ENCODE measurements around the gene CRBN.

Gene CRBN

DNA sequence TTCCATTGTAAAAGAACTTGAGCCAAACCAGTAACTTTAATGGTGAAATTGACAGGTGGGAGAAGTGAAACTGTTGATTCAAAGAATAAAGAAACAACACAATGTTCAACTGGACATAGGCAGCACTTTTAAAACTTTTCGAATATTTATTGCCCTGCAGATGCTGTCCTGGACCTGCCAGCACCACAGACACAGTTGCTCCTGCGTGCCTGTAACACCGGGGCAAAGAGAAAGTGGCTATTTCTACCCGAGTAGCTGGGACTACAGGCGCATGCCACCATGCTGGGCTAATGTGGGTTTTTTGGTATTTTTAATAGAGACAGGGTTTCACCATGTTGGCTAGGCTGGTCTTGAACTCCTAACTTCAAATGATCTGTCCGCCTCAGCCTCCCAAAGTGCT lies 76.7 kb downstream of the CRBN start:
- TF ChIP-seq, protein P1, sequence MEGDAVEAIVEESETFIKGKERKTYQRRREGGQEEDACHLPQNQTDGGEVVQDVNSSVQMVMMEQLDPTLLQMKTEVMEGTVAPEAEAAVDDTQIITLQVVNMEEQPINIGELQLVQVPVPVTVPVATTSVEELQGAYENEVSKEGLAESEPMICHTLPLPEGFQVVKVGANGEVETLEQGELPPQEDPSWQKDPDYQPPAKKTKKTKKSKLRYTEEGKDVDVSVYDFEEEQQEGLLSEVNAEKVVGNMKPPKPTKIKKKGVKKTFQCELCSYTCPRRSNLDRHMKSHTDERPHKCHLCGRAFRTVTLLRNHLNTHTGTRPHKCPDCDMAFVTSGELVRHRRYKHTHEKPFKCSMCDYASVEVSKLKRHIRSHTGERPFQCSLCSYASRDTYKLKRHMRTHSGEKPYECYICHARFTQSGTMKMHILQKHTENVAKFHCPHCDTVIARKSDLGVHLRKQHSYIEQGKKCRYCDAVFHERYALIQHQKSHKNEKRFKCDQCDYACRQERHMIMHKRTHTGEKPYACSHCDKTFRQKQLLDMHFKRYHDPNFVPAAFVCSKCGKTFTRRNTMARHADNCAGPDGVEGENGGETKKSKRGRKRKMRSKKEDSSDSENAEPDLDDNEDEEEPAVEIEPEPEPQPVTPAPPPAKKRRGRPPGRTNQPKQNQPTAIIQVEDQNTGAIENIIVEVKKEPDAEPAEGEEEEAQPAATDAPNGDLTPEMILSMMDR (IDR thresholded peaks at IDR 0.05; ENCODE audit: control insufficient read depth, insufficient read depth, low read depth, low read length, missing control alignments) = no peak
- DNase-seq (ENCODE audit: low read depth) = no peak

DNA sequence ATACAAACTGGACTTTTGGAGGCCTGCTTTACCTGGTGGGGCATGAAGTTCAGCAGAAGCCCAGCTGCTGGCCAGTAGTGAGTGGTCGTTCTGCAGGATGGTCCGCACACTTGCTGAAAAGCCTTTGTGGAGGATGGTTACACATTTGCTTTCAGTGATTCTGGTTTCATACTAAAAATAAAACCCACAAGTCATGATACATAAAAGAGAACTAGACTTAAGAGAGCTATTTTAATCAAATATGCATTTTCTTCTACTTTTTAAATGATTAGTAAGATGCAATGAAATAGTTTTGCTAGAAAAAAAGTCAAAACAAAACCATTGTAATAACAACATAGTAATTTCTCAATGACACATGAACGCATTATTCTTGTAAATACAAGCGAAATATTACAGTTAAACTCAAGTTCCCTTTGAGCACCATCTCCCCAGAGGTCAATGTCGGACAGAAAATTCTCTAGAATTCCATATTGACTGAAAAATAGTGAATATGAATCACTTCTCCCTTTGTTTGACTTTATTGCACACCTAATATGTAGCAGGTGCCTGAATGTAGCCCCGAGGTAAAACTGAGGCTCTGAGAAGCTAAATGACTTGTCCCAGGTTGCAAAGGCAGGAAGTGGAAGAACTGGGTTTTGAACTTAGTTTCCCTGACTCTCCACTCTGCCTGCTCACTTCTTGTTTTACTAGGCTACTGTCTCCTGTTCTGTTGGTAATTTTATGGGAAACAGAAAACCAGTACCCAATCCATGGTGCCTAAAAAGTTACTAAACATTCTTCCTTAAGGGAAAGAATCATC lies 77.6 kb downstream of the CRBN start:
- no peak for DNase-seq (ENCODE audit: low read depth)
- H3K4me3 ChIP-seq (ENCODE audit: control insufficient read depth, low read depth, low read length) = no peak overlapping the region
- TF ChIP-seq, protein P1 (IDR thresholded peaks at IDR 0.05; ENCODE audit: control insufficient read depth, insufficient read depth, low read depth, low read length, missing control alignments) = no peak

More for the DNA sequence above, 76.7 kb downstream of the CRBN start:
- H3K4me3 ChIP-seq (ENCODE audit: control insufficient read depth, low read depth, low read length) = no peak overlapping the region

All from AG09309 (cell line).